ENCODE data around the gene LAMC3.

- TF ChIP-seq CTCF (IDR thresholded peaks at IDR 0.05; ENCODE audit: insufficient read depth, low read depth, low read length) (no peak), EZH2 (IDR thresholded peaks at IDR 0.05; ENCODE audit: insufficient read depth, low read length) (no peak)
Observed at GRCh38 chr9:131032384-131032783, 23.4 kb downstream of the LAMC3 start.

Data from astrocyte (in vitro differentiated cells and primary cell).